CD14-positive monocyte (primary cell): ENCODE measurements around the gene MACROH2A1. TPM values are rescaled to one million over a fixed set of nuclear protein-coding genes. Genes with fewer than 3 reads are reported as not detected.
A peak's percentile ranks its signal among the peaks of the same experiment; 100 is the strongest.

Experiments used
- DNase-seq, 3 donors: peaks; one replicate each; pipeline ENCODE4 v3.0.0-alpha.2; 2011 to 2022
- H2AFZ ChIP-seq: 2 replicates; pipeline ENCODE4 v1.6.0; 2012; ENCODE audit warnings: mild to moderate bottlenecking, low read depth, low read length, inconsistent platforms; ENCODE audit not compliant: insufficient read depth, poor library complexity, severe bottlenecking
- H3K27ac ChIP-seq, 2 donors: 1 replicate in 1 of 2; 2 replicates in 1 of 2; pipeline ENCODE4 v1.5.1; 2012 to 2013; ENCODE audit warnings: low read length in 2 of 2, control low read depth in 1 of 2, inconsistent platforms in 1 of 2, low read depth in 1 of 2, mild to moderate bottlenecking in 1 of 2
- H3K27me3 ChIP-seq, 2 donors: one replicate each; pipeline versions ENCODE4 v1.6.0 to v1.6.1; 2011 to 2013; ENCODE audit warnings: low read length in 2 of 2; ENCODE audit not compliant: control insufficient read depth in 2 of 2, insufficient read depth in 2 of 2
- H3K36me3 ChIP-seq, 2 donors: replicated peaks in 1 of 2; 1 replicate in 1 of 2; 2 replicates in 1 of 2; pipeline versions ENCODE4 v1.5.1 to v1.6.1; 2012 to 2013; ENCODE audit warnings: low read length in 2 of 2, control low read depth in 1 of 2, inconsistent platforms in 1 of 2, mild to moderate bottlenecking in 1 of 2; ENCODE audit not compliant: insufficient read depth in 2 of 2, control insufficient read depth in 1 of 2
- H3K4me1 ChIP-seq, 2 donors: 1 replicate in 1 of 2; 2 replicates in 1 of 2; pipeline versions ENCODE4 v1.5.1 to v1.6.1; 2012 to 2013; ENCODE audit warnings: low read length in 2 of 2, control low read depth in 1 of 2, inconsistent platforms in 1 of 2, mild to moderate bottlenecking in 1 of 2, moderate library complexity in 1 of 2; ENCODE audit not compliant: insufficient read depth in 2 of 2, control insufficient read depth in 1 of 2
- H3K4me2 ChIP-seq: replicated peaks from 2 replicates; pipeline ENCODE3; 2012; ENCODE audit warnings: low read length, moderate library complexity, mild to moderate bottlenecking; ENCODE audit not compliant: poor library complexity, severe bottlenecking; ENCODE audit errors: extremely low read depth
- H3K4me3 ChIP-seq, 3 experiments: fragments of 200-600 bp in 1 of 3; sonication (generic) in 1 of 3; replicated peaks in 1 of 3; 1 replicate in 2 of 3; 2 replicates in 1 of 3; pipeline ENCODE4 v1.5.1; 2011 to 2013; ENCODE audit warnings: low read length in 3 of 3, mild to moderate bottlenecking in 3 of 3, control low read depth in 2 of 3, low read depth in 2 of 3, inconsistent platforms in 1 of 3, moderate library complexity in 1 of 3
- H3K79me2 ChIP-seq: 2 replicates; pipeline ENCODE4 v1.6.0; 2012; ENCODE audit warnings: mild to moderate bottlenecking, control low read depth, inconsistent platforms, low read length, moderate library complexity; ENCODE audit not compliant: insufficient read depth
- H3K9ac ChIP-seq: 2 replicates; pipeline ENCODE4 v1.6.0; 2017; ENCODE audit warnings: low read length, mild to moderate bottlenecking; ENCODE audit not compliant: insufficient read depth, poor library complexity, severe bottlenecking
- H3K9me3 ChIP-seq, 2 donors: replicated peaks in 1 of 2; 1 replicate in 1 of 2; 2 replicates in 1 of 2; pipeline versions ENCODE4 v1.5.1 to v1.6.1; 2012 to 2013; ENCODE audit warnings: low read length in 2 of 2, control low read depth in 1 of 2; ENCODE audit not compliant: control insufficient read depth in 1 of 2, insufficient read depth in 1 of 2
- H4K20me1 ChIP-seq: 2 replicates; pipeline ENCODE4 v1.6.0; 2012; ENCODE audit warnings: mild to moderate bottlenecking, low read length, control low read depth, moderate library complexity; ENCODE audit not compliant: insufficient read depth
- H3K27ac Mint-ChIP-seq, 7 donors: one replicate each; pipeline ENCODE4 v1.8.0; 2020; ENCODE audit warnings: mild to moderate bottlenecking in 7 of 7, mixed read lengths in 7 of 7, moderate library complexity in 6 of 7, inconsistent platforms in 2 of 7
- H3K27me3 Mint-ChIP-seq, 3 donors: one replicate each; pipeline ENCODE4 v1.8.0; 2021 to 2022; ENCODE audit warnings: low read depth in 3 of 3, mild to moderate bottlenecking in 3 of 3, mixed read lengths in 3 of 3, moderate library complexity in 3 of 3, inconsistent platforms in 1 of 3
- H3K36me3 Mint-ChIP-seq, 2 donors: one replicate each; pipeline ENCODE4 v1.8.0; 2020; ENCODE audit warnings: mixed read lengths in 2 of 2, inconsistent platforms in 1 of 2, mild to moderate bottlenecking in 1 of 2
- H3K4me1 Mint-ChIP-seq: one replicate; pipeline ENCODE4 v1.8.0; 2020; ENCODE audit warnings: mild to moderate bottlenecking, mixed read lengths
- H3K4me3 Mint-ChIP-seq, 2 donors: one replicate each; pipeline ENCODE4 v1.8.0; 2020; ENCODE audit warnings: mild to moderate bottlenecking in 2 of 2, mixed read lengths in 2 of 2, moderate library complexity in 1 of 2
- H3K9me3 Mint-ChIP-seq, 7 donors: one replicate each; pipeline ENCODE4 v1.8.0; 2020 to 2022; ENCODE audit warnings: mixed read lengths in 7 of 7, mild to moderate bottlenecking in 6 of 7, moderate library complexity in 6 of 7, inconsistent platforms in 2 of 7
- CTCF ChIP-seq: fragments of 200-600 bp; IDR thresholded peaks from one replicate; pipeline ENCODE4 v1.8.0; 2022; ENCODE audit warnings: antibody characterized with exemption, mild to moderate bottlenecking
- WGBS: methylation state at CpG from one replicate; pipeline ENCODE4 v1.1.5; 2013; ENCODE audit warnings: missing lambda C conversion rate; ENCODE audit not compliant: insufficient coverage; 5-methylcytosine and 5-hydroxymethylcytosine counted together
- intact Hi-C, 2 donors: fragments of 100-400 bp; cut with micrococcal nuclease; formaldehyde crosslinking; loops; one replicate each; pipeline versions ENCODE4 v1.15.0 to v1.15.1; 2023
- polyA plus RNA-seq, 3 donors: library from polyadenylated mRNA; depleted of rRNA in 1 of 3; unstranded in 2 of 3; stranded (reverse) in 1 of 3; fragments of 300-500 nt in 2 of 3; fragments of >200 nt in 1 of 3; fragmentation: Illumina TruSeq in 2 of 3; gene quantifications; 1 replicate in 2 of 3; 2 replicates in 1 of 3; pipeline ENCODE4 v1.2.3, GENCODE V29; 2012 to 2021

MACROH2A1 gene
- polyA plus RNA-seq, 3 donors: 352 to 443 (median 440) TPM

- Histone ChIP-seq H3K27me3 (no peaks in the 10 kb centered on the region), H3K4me3 (no peak overlapping the region), H3K9me3 (peaks cover 6 to 8% of the 10 kb centered on the region in 2 donors), H3K4me2 (no peak overlapping the region), H2AFZ (no peak overlapping the region), H3K4me1 (peaks cover 78 to 86% of the 10 kb centered on the region in 2 donors), H3K79me2 (peaks cover 29% of the 10 kb centered on the region), H4K20me1 (no peaks in the 10 kb centered on the region), H3K9ac (no peak overlapping the region), H3K27ac (peak overlapping the region in 1 of 2 donors; percentile 50), H3K36me3 (no peaks in the 10 kb centered on the region)
- DNase-seq: no peak
- no peak overlapping the region for H3K4me3 Mint-ChIP-seq
- peaks cover 82% of the 10 kb centered on the region for H3K4me1 Mint-ChIP-seq
- intact Hi-C loops: loop anchor here in 1 of 2 donors (5.0 to 10.0 kb wide), 2 partner anchors 32 to 55 kb away; partner anchors contain the start of gene MACROH2A1
- H3K27ac Mint-ChIP-seq: peak overlapping the region in 4 of 7 donors; percentile 2 to 57 (median 43)
- 90% methylated on average over 6 of the region's 12 CpGs for WGBS
- H3K9me3 Mint-ChIP-seq: peaks cover 6 to 13% (median 10%) of the 10 kb centered on the region in 7 donors
- peaks cover 7 to 9% of the 10 kb centered on the region in 2 donors for H3K36me3 Mint-ChIP-seq
- H3K27me3 Mint-ChIP-seq: peaks cover 0 to 2% (median 0%) of the 10 kb centered on the region in 3 donors
- no peak for TF ChIP-seq CTCF
Measured at GRCh38 chr5:135429301-135430134, 30.5 kb upstream of the MACROH2A1 start.

- Mint-ChIP-seq H3K27me3 (peaks cover 0 to 2% (median 0%) of the 10 kb centered on the region in 3 donors), H3K4me3 (no peak overlapping the region)
- intact Hi-C loops: loop anchor here in 1 of 2 donors (10.0 kb wide), 1 partner anchor 54 kb away; no protein-coding TSS in a partner anchor
Measured at GRCh38 chr5:135428586-135428985, 29.6 kb upstream of the MACROH2A1 start.

More at GRCh38 chr5:135428586-135428985, 29.6 kb upstream of the MACROH2A1 start:
- Histone ChIP-seq H2AFZ (no peak overlapping the region), H3K79me2 (peaks cover 29% of the 10 kb centered on the region), H3K4me1 (peaks cover 78 to 86% of the 10 kb centered on the region in 2 donors), H3K4me3 (no peak overlapping the region), H3K9ac (no peak overlapping the region), H3K36me3 (no peaks in the 10 kb centered on the region), H3K27me3 (no peaks in the 10 kb centered on the region), H3K27ac (peak overlapping the region in 1 of 2 donors; percentile 50), H3K9me3 (peaks cover 6 to 8% of the 10 kb centered on the region in 2 donors), H4K20me1 (no peaks in the 10 kb centered on the region), H3K4me2 (no peak overlapping the region)
- H3K9me3 Mint-ChIP-seq: peaks cover 6 to 11% (median 10%) of the 10 kb centered on the region in 7 donors
- H3K27ac Mint-ChIP-seq: peak overlapping the region in 3 of 7 donors; percentile 15 to 49 (median 41)
- no peak for TF ChIP-seq CTCF
- H3K36me3 Mint-ChIP-seq: peaks cover 7 to 9% of the 10 kb centered on the region in 2 donors
- DNase-seq: no peak
- H3K4me1 Mint-ChIP-seq: peaks cover 82% of the 10 kb centered on the region
- no CpG with 5 or more reads among the region's 1 CpG for WGBS
